GM18868 (cell line): ENCODE measurements around the gene TMEM175.
"Not testable (repeated sequence)": the region's sequence is repeated elsewhere in the genome, so short reads cannot be mapped to it uniquely, and the experiment has no call there.

ENCODE experiments used
- ATAC-seq: cut with Tn5 transposase; IDR thresholded peaks from one replicate; pipeline ENCODE4 v1.9.1; 2021; ENCODE audit warnings: mild to moderate bottlenecking, moderate library complexity; ENCODE audit not compliant: unreplicated experiment

The TMEM175 gene

DNA sequence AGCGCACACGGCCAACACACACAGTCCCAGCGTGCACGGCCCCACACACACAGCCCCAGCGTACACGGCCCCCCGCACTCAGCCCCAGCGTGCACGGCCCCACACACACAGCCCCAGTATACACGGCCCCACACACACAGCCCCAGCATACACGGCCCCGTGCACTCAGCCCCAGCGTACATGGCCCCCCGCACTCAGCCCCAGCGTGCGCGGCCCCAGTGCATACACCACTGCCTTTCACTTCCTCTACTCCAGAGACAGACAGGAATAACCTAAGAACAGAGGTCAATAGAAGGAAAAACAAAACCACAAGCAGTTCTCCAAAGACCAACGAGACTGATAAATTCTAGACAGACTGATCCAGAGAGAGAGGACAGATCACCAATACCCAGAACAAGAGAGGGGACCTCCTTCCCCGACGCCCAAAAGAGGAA, 17.2 kb upstream of the TMEM175 start:
- ATAC-seq: no peak

DNA sequence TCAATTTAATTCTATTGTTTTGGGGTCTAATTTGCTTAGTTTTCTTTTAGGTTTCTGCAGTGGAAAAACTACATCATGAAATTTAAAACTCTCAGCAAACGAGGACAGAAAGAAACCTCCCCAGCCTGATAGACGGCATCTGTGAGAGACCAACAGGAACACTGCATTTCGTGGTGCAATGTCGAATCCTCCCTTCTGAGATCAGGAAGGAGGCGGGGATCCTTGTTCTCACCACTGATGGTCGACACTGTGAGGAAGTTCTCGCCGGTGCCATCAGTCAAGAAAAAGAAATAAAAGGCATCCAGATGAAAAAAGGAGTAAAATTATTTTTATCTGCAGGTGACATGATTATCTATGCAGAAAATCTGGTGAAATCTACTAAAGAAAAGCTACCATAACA, 16.7 kb upstream of the TMEM175 start:
- ATAC-seq: no peak

DNA sequence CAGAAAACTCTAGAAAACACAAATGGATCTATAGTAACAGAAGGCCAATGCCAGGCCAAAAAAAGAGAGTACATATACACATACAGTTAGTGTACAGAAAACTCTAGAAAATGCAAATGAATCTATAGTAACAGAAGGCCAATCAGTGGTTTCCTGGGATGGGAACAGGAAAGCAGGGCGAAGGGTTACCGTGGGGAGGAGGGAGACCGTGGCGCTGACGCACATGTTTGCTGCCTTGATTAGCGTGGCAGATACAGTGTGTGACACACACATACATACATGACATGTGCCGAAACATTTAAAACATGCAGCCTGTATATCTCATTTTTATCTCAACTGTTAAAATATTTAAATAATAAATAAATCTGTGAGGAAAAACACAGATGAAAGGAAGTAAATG, 14.8 kb upstream of the TMEM175 start:
- ATAC-seq: no peak

DNA sequence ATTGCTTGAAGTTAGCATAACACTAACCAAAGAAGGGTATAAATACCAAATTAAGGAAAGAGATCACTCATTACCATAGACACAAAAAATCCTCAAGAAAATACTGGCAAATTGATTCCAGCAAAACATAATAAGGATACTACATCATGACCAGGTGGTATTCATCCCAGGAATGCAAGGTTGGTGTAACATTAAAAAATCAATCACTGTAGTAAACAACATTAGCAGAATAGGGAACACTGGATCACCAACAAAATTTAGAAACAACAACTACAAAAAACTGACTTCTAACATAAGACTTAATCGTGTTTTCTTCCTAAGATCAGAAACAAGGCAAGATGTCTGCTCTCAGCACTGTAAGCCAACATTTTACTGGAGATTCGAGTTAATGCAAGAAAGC, 14.3 kb upstream of the TMEM175 start:
- ATAC-seq: no peak

DNA sequence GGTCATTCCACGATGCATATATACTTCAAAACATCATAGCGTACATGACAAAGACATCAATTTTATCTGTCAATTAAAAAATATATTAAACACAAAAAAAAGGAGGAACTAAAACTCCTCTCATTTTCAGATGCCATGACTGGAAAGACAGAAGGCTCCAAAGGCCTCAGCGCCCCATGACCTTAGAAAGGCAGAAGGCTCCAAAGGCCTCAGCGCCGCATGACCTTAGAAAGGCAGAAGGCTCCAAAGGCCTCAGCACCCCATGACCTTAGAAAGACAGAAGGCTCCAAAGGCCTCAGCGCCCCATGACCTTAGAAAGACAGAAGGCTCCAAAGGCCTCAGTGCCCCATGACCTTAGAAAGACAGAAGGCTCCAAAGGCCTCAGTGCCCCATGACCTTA, 13.7 kb upstream of the TMEM175 start:
- not testable (repeated sequence) for ATAC-seq

DNA sequence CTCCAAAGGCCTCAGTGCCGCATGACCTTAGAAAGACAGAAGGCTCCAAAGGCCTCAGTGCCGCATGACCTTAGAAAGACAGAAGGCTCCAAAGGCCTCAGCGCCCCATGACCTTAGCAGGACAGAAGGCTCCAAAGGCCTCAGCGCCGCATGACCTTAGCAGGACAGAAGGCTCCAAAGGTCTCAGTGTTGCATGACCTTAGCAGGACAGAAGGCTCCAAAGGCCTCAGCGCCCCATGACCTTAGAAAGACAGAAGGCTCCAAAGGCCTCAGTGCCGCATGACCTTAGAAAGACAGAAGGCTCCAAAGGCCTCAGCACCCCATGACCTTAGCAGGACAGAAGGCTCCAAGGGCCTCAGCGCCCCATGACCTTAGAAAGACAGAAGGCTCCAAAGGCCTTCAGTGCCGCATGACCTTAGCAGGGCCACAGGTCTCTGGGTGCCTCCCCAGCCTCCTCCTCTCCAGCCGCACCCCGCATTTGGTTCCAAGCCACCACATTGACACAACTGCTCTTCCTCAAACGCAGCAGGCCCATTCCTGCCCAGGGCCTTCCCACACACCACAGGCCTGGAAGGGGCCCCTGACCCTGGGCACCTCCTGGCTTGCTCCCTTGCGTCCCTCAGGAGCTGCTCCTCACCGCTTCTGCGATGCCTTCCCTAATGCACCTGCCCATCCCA, 13.1 kb upstream of the TMEM175 start:
- ATAC-seq: not testable (repeated sequence)

GRCh38 chr4:921830-922331, 10.4 kb upstream of the TMEM175 start:
- no peak for ATAC-seq

DNA sequence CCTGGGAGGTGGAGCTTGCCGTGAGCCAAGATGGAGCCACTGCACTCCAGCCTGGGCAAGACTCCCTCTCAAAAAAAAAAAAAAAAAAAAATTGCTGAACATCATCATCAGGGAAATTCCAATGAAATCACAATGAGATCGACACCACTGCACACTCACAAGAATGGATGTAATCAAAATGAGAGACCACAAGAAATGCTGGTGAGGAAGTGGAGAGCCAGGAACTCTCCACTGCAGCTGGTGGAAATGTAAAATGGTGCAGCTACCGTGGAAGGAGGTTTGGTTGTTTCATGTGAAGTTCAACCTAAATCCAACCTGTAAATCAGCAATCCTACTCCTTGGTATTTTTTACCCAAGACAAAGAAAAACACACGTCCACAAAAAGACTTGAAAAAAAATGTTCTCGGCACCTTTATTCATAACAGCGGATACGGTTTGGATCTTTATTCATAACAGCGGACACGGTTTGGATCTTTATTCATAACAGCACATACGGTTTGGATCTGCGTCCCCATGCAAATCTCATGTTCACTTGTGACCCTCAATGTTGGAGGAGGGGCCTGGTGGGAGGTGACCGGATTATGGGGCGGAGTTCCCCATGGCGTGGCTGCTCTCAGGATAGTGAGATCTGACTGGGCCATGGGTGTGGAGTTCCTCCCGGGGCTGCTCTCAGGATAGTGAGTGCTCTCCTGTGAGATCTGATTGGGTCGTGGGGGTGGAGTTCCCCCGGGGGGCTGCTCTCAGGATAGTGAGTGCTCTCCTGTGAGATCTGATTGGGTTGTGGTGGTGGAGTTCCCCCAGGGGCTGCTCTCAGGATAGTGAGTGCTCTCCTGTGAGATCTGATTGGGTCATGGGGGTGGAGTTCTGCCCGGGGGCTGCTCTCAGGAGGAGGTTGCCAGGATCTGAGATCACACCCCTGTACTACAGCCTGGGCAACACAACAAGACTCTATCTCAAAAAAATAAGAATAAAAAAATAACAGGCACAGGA, 7.9 kb upstream of the TMEM175 start:
- peak; percentile 70 for ATAC-seq

DNA sequence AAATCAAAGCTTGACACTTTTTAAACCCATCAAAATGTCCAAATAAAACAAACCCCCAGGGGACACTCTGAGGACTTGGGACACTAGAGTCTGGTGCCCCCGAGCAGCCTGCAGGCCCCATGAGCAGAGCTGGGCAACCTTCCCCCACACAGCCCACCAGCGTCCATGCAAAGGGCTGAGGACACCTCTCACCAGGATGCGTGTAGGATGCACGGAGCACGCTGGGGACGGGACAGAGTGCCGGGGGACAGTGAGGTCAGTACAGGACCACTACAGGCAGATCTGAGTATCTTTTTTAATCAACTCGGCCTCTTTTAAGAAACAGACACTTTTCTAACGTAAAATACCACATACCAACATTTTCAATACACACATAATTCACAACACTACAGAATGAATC, 7.1 kb upstream of the TMEM175 start:
- ATAC-seq: no peak

DNA sequence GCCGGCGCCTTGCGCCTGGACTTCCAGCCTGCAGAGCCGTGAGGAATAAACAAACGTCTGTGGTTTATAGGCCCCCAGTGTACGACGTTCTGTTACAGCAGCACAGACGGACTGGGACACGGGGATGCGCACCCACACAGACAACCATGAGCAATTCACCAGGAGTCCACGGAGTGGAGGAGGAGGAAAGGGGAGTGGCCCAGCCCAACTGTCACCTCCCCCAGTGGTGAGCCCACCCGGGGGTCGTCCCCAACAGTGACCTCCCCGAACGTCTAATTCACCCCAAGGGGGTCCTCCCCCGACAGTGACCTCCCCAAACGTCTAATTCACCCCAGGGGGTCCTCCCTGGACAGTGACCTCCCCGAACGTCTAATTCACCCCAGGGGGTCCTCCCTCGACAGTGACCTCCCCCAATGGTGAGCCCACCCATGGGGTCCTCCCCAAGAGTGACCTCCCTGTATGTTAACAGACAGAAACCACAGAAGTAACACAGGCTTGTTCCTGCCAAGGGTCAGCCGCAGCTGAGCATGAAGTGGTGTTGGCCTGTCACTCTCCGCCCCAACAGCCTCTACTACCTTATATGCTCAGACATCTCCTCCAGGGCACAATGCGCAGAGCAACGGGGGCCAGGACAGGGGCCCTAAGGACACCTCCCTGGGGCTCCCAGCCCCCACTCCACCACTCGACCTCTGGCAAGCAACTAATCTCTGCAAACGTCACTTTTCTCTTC, 6.3 kb upstream of the TMEM175 start:
- no peak for ATAC-seq

DNA sequence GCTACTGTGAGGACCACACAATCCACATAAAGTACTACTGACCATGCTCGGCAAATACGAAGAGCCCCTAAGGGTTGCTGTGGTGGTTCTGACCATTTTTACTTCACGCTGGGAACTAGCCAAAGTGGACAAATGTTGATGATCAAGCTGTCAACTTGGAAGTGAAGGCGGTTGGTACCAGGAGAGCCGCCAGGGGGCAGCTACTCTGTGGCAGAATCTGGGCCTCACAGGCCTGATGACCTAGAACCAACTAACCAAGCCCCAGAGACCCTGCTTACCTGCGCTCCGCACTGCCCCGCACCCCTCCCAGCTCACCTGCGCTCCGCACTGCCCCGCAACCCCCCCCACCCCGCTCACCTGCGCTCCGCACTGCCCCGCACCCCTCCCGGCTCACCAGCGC, 5.7 kb upstream of the TMEM175 start:
- ATAC-seq: no peak

DNA sequence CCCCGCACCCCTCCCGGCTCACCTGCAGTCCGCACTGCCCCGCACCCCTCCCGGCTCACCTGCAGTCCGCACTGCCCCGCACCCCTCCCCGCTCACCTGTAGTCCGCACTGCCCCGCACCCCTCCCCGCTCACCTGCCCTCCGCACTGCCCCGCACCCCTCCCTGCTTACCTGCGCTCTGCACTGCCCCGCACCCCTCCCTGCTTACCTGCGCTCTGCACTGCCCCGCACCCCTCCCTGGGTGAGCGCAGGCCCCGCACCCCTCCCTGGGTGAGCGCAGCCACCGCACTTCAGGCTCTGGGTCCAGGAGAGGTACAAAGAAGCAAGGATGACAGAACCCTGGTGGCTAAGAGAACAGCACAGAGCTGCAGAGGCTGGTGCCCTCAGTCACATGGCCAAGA, 4.7 kb upstream of the TMEM175 start:
- ATAC-seq: not testable (repeated sequence)

GRCh38 chr4:929096-929765, 3.0 kb upstream of the TMEM175 start:
- ATAC-seq: no peak

DNA sequence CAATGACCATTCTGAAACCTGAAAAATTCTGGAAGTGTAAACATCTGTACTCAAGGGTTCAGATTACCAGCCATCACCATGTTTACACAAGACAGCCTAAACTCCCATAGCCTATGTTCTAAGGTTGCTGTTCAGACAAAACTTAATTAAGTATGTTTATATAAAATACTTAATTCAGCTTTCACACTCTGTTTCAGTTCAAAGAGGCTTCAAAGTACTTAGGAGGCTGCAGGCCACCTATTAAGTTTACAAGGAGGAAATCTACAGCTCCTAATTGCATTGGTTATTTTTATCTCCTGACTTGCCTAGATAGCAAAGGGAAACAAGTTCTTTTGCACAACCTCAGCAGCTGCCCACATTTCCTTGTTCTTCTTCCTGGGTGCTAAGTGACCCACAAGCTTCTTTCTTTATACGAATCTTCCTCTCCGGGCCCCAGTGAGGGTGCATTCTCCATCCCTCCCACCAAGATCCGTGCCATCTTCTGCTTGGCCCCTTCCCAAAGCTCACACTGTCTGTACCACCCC, 2.2 kb upstream of the TMEM175 start:
- no peak for ATAC-seq

DNA sequence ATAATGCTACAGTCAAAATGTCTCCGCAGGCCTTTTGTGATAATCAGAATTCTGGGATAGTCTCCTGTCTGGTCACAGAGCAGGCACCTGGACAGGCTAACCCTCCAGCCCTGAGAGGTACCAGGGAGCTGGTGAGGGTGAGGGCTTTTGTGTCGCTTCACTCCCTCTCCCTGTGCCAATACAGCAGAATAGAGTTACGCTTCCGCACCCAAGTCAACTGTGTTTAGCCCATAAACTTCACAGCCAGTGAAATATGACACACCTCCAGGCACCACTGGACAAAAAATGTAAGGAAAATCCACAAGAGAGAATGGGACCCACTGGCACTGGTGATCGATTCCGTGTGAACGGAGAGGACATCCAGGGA, 1.4 kb upstream of the TMEM175 start:
- ATAC-seq: no peak

DNA sequence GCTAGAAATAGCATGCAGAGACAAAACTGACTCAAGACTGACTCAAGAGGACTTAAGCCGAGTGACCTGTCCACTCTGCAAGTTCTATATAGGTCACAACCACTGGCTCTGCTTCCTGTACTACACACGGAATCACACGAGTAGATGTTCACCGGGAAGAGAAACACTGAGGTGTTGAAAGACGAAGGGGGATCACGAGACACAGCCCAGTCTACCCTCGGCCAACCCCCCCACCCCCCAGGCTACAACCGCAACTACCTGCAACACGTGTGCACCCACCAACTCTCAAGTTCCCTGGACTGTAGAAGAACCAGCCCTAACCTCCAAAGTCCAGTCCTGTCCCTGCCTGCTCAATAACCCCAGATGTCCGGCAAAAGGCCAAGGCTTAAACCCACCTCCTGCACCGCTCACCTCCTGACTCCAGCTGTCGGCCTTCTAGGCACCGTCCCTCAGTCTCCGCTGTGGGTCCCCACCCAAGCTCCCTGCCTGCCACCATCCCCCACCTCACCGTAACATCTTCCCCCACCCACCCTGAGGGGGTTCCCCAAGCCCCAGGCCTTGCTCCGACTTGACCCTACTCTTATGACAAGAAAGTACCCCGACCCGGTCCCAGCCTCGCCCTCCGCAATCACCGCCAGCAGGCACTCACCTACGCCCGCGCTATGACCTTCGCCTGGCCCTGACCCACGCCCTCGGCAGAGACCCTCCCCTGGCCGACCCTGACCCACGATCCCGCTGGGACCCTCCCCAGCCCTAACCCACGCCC, 883 bp upstream of the TMEM175 start:
- ATAC-seq: no peak

GRCh38 chr4:932713-933070, 432 bp downstream of the TMEM175 start:
- ATAC-seq: no peak

GRCh38 chr4:939508-939907, 7.2 kb downstream of the TMEM175 start:
- not testable (repeated sequence) for ATAC-seq

DNA sequence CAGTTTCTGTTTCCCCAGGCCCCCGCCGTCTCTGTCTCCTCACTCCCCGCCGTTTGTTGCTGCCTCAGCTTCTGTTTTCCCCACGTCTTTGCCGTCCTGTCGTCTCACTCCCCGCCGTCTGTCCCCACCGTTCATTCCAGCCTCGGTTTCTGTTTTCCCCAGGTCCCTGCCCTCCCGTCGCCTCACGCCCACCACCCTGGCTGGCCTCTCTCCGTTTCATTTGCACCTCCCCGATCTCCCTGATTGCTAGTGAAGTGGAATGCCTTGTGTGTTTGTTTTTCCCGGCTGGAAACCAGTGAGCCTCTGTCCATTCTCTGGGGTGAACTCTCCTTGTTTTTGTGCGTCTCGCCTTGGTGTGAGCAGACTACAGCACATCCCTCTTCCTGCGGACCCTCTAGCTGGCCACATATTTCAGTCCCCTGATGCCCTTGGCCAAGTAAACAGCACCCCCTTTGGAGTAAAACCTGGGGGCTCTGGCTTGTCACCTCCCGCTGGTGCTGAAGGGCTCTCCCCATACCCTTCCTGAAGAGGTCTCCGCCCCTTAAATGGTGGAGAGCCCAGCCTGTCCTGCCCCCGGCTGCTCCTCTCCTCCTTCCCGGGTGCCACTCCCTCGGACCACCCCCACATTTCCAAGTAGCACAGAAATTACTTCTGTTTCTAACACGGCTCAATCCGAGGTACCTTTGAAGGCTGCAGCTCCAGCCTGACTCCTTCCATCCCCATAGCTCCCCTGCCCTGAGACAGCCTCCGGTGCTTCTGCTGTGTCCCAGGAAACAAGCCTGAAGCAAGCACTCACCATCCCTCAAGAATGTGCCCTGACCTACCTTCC, 13.2 kb downstream of the TMEM175 start:
- ATAC-seq: no peak
